ENCODE results near the gene USP6NL.

DNA sequence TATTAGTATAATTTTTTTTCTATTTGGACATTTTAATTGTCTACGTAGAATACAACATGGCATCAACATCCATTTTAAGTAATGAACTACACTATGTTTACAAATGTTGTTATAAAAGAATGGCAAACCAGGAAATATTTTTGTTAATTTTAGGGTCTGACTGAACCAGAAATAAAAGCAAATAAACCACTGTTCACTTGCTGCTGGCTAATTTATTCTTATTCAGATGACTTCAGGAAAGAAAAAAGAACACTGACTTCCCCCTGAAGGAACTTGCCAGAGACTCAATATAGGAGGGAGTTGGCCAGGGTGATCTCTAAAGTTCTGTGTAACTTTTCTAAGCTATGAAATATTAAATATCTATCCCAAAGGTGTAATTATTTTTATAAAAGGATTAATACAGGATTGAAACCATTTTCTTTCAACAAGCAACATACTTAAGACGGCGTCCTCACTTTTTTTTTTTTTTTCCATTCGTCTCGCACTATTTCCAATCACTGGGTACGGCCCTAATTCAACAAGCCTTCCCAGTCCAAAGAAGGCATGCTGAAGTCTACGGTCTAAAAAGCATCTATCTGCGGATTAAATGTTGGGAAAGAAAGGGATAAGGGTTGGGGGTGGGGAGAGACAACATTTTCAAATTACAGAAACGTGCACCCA, 1.2 kb downstream of the USP6NL start:
- TF ChIP-seq POLR2AphosphoS5 (IDR thresholded peaks at IDR 0.05; ENCODE audit: borderline replicate concordance, low read depth, low read length) = no peak
- no peak for TF ChIP-seq EZH2 (IDR thresholded peaks at IDR 0.05)

All from SK-N-MC (cell line).